CD4-positive, alpha-beta T cell treated with Interferon alpha-2 for 1 hour (primary cell): ENCODE data around the gene FOXD4L4.
"Not testable (repeated sequence)": the region's sequence is repeated elsewhere in the genome, so short reads cannot be mapped to it uniquely, and the experiment has no call there.

ENCODE experiments used
- DNase-seq, 2 donors: peaks; one replicate each; pipeline ENCODE4 v3.0.0-alpha.2; 2020 to 2022

Gene FOXD4L4

GRCh38 chr9:65737096-65737564, at the start of gene FOXD4L4:
TSS of gene FOXD4L4 (plus strand) at chr9:65737146. CDS start at chr9:65737146, 0 bp downstream.
- DNase-seq, result not testable (repeated sequence)

GRCh38 chr9:65703550-65703949, 33.4 kb upstream of the FOXD4L4 start:
- not testable (repeated sequence) for DNase-seq

- DNase-seq, result not testable (repeated sequence)
Measured at GRCh38 chr9:65714445-65714844, 22.5 kb upstream of the FOXD4L4 start.

GRCh38 chr9:65738133-65738532, 1.2 kb downstream of the FOXD4L4 start:
- DNase-seq, result not testable (repeated sequence)
